Testis (tissue), 3 donors: Measurements from ENCODE around the gene HEG1. TPM values are rescaled to one million over a fixed set of nuclear protein-coding genes. Genes with fewer than 3 reads are reported as not detected.

ENCODE experiments used
- DNase-seq: peaks from one replicate; pipeline ENCODE4 v3.0.0-alpha.2; 2019
- H3K27ac ChIP-seq, 2 donors: fragments of 200-600 bp; sonication (generic); one replicate each; pipeline ENCODE4 v1.5.1; 2019
- H3K27me3 ChIP-seq: fragments of 200-600 bp; sonication (generic); one replicate; pipeline ENCODE4 v1.5.1; 2019
- H3K36me3 ChIP-seq: fragments of 200-600 bp; sonication (generic); one replicate; pipeline ENCODE4 v1.5.1; 2017; ENCODE audit warnings: low read depth; ENCODE audit errors: missing control alignments
- H3K4me1 ChIP-seq: fragments of 200-600 bp; sonication (generic); one replicate; pipeline ENCODE4 v1.5.1; 2019
- H3K4me3 ChIP-seq, 2 donors: fragments of 200-600 bp; sonication (generic); one replicate each; pipeline ENCODE4 v1.5.1; 2017 to 2019
- H3K9me3 ChIP-seq: fragments of 200-600 bp; sonication (generic); one replicate; pipeline ENCODE4 v1.5.1; 2017
- CTCF ChIP-seq, 3 experiments: fragments of 450-650 bp in 2 of 3; fragments of 200-600 bp in 1 of 3; sonication (generic) in 1 of 3; IDR thresholded peaks; one replicate each; pipeline ENCODE4 v1.5.1; 2016 to 2019; ENCODE audit warnings: antibody characterized with exemption in 3 of 3, mild to moderate bottlenecking in 2 of 3, moderate library complexity in 1 of 3
- POLR2A ChIP-seq: fragments of 450-650 bp; IDR thresholded peaks from one replicate; pipeline ENCODE4 v1.6.1; 2017; ENCODE audit warnings: antibody characterized with exemption, mild to moderate bottlenecking, moderate library complexity
- WGBS, 2 donors: methylation state at CpG; one replicate each; pipeline ENCODE4 v1.1.5; 2018; 5-methylcytosine and 5-hydroxymethylcytosine counted together
- intact Hi-C: fragments of 100-400 bp; cut with DNase I; formaldehyde crosslinking; loops from one replicate; pipeline ENCODE4 v1.15.1; 2023; ENCODE audit warnings: low total_unique reads
- polyA plus RNA-seq: library from polyadenylated mRNA; stranded (reverse); fragments of 350-450 nt; fragmentation: Illumina TruSeq; extraction: RNeasy Lipid Tissue Mini Kit (QIAGEN cat#74804); gene quantifications from one replicate; pipeline ENCODE4 v1.2.3, GENCODE V29; 2014; ENCODE audit warnings: low read depth, low replicate concordance; ENCODE audit not compliant: insufficient read depth
- total RNA-seq, 2 donors: library from RNA; depleted of rRNA; stranded (reverse); fragments of >200 nt; gene quantifications; one replicate each; pipeline ENCODE4 v1.2.3, GENCODE V29; 2016

The HEG1 gene
- total and polyA plus RNA-seq, 3 donors from 2014 or later = 50.3 to 160 (median 120) TPM

- Histone ChIP-seq H3K4me1 (no peaks in the 10 kb centered on the region), H3K9me3 (no peaks in the 10 kb centered on the region), H3K27ac (no peak overlapping the region), H3K27me3 (no peaks in the 10 kb centered on the region), H3K4me3 (no peak overlapping the region), H3K36me3 (no peaks in the 10 kb centered on the region)
- no peak for DNase-seq
- WGBS, 2 donors = 91 to 97% methylated on average over 7 of the region's 7 CpGs
- TF ChIP-seq POLR2A (no peak), CTCF (IDR thresholded peaks at IDR 0.05) (no peak)
- intact Hi-C loops = no loop called here
Measured at GRCh38 chr3:125069968-125070745, 14.4 kb upstream of the HEG1 start.

- TF ChIP-seq CTCF (IDR thresholded peaks at IDR 0.05) = no peak
- no peak for TF ChIP-seq POLR2A
- H3K27ac ChIP-seq = no peak overlapping the region
- no peaks in the 10 kb centered on the region for H3K9me3 ChIP-seq
- intact Hi-C loops = no loop called here
- no peaks in the 10 kb centered on the region for H3K4me1 ChIP-seq
- H3K36me3 ChIP-seq = no peaks in the 10 kb centered on the region
- DNase-seq = no peak
- 69 to 82% methylated on average over 1 of the region's 1 CpG for WGBS, 2 donors
- H3K27me3 ChIP-seq = no peaks in the 10 kb centered on the region
- H3K4me3 ChIP-seq = no peak overlapping the region
Measured at GRCh38 chr3:125069452-125069851, 13.7 kb upstream of the HEG1 start.

- WGBS, 2 donors = 83 to 86% methylated on average over 4 of the region's 4 CpGs
- DNase-seq = no peak
- Histone ChIP-seq H3K27ac (no peak overlapping the region), H3K36me3 (no peaks in the 10 kb centered on the region), H3K4me3 (no peak overlapping the region), H3K9me3 (no peaks in the 10 kb centered on the region), H3K4me1 (peaks cover 4% of the 10 kb centered on the region), H3K27me3 (no peaks in the 10 kb centered on the region)
- TF ChIP-seq POLR2A = no peak
- no peak for TF ChIP-seq CTCF (IDR thresholded peaks at IDR 0.05)
- intact Hi-C loops = no loop called here
Measured at GRCh38 chr3:125068265-125068664, 12.5 kb upstream of the HEG1 start.

- intact Hi-C loops = no loop called here
- no peak for DNase-seq
- H3K27ac ChIP-seq = no peak overlapping the region
- no peak for TF ChIP-seq CTCF (IDR thresholded peaks at IDR 0.05)
- TF ChIP-seq POLR2A = no peak
- H3K36me3 ChIP-seq = no peaks in the 10 kb centered on the region
- H3K9me3 ChIP-seq = no peaks in the 10 kb centered on the region
- 79 to 81% methylated on average over 3 of the region's 3 CpGs for WGBS, 2 donors
- no peaks in the 10 kb centered on the region for H3K27me3 ChIP-seq
- peaks cover 14% of the 10 kb centered on the region for H3K4me1 ChIP-seq
- H3K4me3 ChIP-seq = no peak overlapping the region
Measured at GRCh38 chr3:125067225-125067624, 11.4 kb upstream of the HEG1 start.
